ENCODE measurements around the gene PANK1. TPM values are rescaled to one million over a fixed set of nuclear protein-coding genes. Genes with fewer than 3 reads are reported as not detected.

PANK1 gene
- total and polyA plus RNA-seq, 2 of the 8 experiments (the other 6 are each of a cell fraction or from before 2014, with no cell fraction given) = 18.5 to 40.4 TPM

GRCh38 chr10:89637113-89637512 is 7.9 kb downstream of the PANK1 start (continued):
- TF ChIP-seq CHD7 (IDR thresholded peaks at IDR 0.05; ENCODE audit: insufficient replicate concordance, low read length) (no peak), BACH1 (IDR thresholded peaks at IDR 0.05; ENCODE audit: low read length) (no peak), CTCF (IDR thresholded peaks at IDR 0.05; ENCODE audit: control extremely low read depth in 1 of 3, insufficient read depth in 1 of 3, low read depth in 1 of 3, low read length in 3 of 3) (no peak), CTBP2 (IDR thresholded peaks at IDR 0.05; ENCODE audit: borderline replicate concordance, insufficient read depth, insufficient read length, low read length) (no peak), YY1 (IDR thresholded peaks at IDR 0.05; ENCODE audit: low read depth, low read length) (no peak), POLR2A (IDR thresholded peaks at IDR 0.05; ENCODE audit: control extremely low read depth in 1 of 2, low read depth in 2 of 2, low read length in 2 of 2) (no peak), MAFK (IDR thresholded peaks at IDR 0.05; ENCODE audit: low read depth, low read length) (no peak), E2F6 (IDR thresholded peaks at IDR 0.05) (no peak), PHF8 (conservative IDR thresholded peaks at IDR 0.05; ENCODE audit: low read depth, low read length) (no peak)

Measured in H1 (cell line).